Neutrophil (primary cell): ENCODE results near the gene ATP1A2.

Experiments used
- H3K27ac ChIP-seq: fragments of 200-600 bp; sonication (generic); 2 replicates; pipeline ENCODE4 v1.5.1; 2016; ENCODE audit warnings: mild to moderate bottlenecking, moderate library complexity
- H3K27me3 ChIP-seq: fragments of 200-600 bp; sonication (generic); 2 replicates; pipeline ENCODE4 v1.6.0; 2016; ENCODE audit warnings: mild to moderate bottlenecking
- H3K36me3 ChIP-seq: fragments of 200-600 bp; sonication (generic); 2 replicates; pipeline ENCODE4 v1.5.1; 2017
- H3K4me1 ChIP-seq, 2 experiments: fragments of 200-600 bp in 1 of 2; sonication (generic) in 1 of 2; 1 replicate in 1 of 2; 2 replicates in 1 of 2; pipeline versions ENCODE4 v1.5.1 to v1.6.1; 2013 to 2016; ENCODE audit warnings: low read depth in 1 of 2, low read length in 1 of 2, mild to moderate bottlenecking in 1 of 2, moderate library complexity in 1 of 2; ENCODE audit not compliant: control insufficient read depth in 1 of 2, insufficient read depth in 1 of 2
- H3K4me3 ChIP-seq, 2 experiments: fragments of 200-600 bp in 1 of 2; sonication (generic) in 1 of 2; 1 replicate in 1 of 2; 2 replicates in 1 of 2; pipeline ENCODE4 v1.5.1; 2013 to 2016; ENCODE audit warnings: low read depth in 1 of 2, low read length in 1 of 2, mild to moderate bottlenecking in 1 of 2, moderate library complexity in 1 of 2
- H3K9me3 ChIP-seq: fragments of 200-600 bp; sonication (generic); 2 replicates; pipeline ENCODE4 v1.5.1; 2016
- TF ChIP-seq, protein P1 (sequence below): fragments of 200-600 bp; sonication (generic); IDR thresholded peaks from 2 replicates; pipeline ENCODE4 v1.5.1; 2016; ENCODE audit warnings: antibody characterized with exemption

Gene ATP1A2

DNA sequence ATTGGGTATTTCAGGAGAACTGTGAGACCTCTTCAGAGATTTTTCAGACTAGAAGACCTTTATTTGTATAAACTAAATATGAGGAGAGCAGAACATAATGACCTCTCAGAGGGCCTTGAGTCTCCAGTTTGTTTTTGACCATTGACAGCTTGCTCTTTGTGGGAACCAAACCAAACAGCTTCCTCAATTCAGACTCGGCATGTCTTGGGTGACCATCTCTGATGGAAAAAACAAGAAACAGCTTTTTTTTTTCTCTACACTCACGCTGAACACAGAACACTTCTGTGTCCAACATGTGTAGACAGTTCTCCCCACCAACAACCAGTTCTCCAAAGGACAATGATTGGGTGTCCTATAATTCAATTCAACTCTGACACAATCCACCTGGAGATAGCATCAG, 47.4 kb downstream of the ATP1A2 start:
- Histone ChIP-seq H3K36me3 (no peaks in the 10 kb centered on the region), H3K4me1 (peaks cover 12 to 15% of the 10 kb centered on the region in 2 experiments), H3K9me3 (no peaks in the 10 kb centered on the region), H3K27me3 (peaks cover 20% of the 10 kb centered on the region), H3K4me3 (no peak overlapping the region), H3K27ac (no peak overlapping the region)
- TF ChIP-seq, protein P1, sequence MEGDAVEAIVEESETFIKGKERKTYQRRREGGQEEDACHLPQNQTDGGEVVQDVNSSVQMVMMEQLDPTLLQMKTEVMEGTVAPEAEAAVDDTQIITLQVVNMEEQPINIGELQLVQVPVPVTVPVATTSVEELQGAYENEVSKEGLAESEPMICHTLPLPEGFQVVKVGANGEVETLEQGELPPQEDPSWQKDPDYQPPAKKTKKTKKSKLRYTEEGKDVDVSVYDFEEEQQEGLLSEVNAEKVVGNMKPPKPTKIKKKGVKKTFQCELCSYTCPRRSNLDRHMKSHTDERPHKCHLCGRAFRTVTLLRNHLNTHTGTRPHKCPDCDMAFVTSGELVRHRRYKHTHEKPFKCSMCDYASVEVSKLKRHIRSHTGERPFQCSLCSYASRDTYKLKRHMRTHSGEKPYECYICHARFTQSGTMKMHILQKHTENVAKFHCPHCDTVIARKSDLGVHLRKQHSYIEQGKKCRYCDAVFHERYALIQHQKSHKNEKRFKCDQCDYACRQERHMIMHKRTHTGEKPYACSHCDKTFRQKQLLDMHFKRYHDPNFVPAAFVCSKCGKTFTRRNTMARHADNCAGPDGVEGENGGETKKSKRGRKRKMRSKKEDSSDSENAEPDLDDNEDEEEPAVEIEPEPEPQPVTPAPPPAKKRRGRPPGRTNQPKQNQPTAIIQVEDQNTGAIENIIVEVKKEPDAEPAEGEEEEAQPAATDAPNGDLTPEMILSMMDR, result no peak

DNA sequence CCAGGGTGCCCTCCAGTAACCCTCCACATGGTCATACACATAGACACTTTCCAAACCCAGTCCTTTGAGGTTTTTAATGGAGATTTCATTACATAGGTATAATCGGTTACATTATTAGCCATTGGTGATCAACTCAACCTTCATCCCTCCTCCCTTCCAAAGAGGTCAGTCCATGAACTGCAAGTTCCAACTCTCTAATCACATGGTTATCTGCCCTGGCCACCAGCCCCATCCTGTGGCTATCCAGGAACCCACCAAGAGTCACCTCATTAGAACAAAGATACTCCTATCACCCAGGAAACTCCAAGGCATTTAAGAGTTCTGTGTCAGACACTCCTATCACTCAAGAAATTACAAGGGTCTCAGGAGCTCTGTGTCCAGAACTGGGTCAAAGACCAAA, 48.1 kb downstream of the ATP1A2 start:
- Histone ChIP-seq H3K27me3 (peaks cover 22% of the 10 kb centered on the region), H3K9me3 (no peaks in the 10 kb centered on the region), H3K4me1 (peaks cover 12 to 16% of the 10 kb centered on the region in 2 experiments), H3K4me3 (no peak overlapping the region), H3K36me3 (no peaks in the 10 kb centered on the region), H3K27ac (no peak overlapping the region)
- TF ChIP-seq, protein P1, result no peak

DNA sequence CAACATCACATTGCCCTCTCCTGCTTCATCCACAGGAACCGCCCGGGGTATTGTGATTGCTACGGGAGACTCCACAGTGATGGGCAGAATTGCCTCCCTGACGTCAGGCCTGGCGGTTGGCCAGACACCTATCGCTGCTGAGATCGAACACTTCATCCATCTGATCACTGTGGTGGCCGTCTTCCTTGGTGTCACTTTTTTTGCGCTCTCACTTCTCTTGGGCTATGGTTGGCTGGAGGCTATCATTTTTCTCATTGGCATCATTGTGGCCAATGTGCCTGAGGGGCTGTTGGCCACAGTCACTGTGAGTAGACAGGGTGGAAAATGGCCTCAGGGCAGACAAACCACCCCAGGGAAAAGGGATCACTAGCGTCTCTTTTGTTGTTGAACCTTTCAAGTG, 48.6 kb downstream of the ATP1A2 start:
- TF ChIP-seq, protein P1, result no peak
- Histone ChIP-seq H3K36me3 (no peaks in the 10 kb centered on the region), H3K9me3 (no peaks in the 10 kb centered on the region), H3K27me3 (peaks cover 26% of the 10 kb centered on the region), H3K27ac (no peak overlapping the region), H3K4me3 (no peak overlapping the region), H3K4me1 (peaks cover 14 to 21% of the 10 kb centered on the region in 2 experiments)

DNA sequence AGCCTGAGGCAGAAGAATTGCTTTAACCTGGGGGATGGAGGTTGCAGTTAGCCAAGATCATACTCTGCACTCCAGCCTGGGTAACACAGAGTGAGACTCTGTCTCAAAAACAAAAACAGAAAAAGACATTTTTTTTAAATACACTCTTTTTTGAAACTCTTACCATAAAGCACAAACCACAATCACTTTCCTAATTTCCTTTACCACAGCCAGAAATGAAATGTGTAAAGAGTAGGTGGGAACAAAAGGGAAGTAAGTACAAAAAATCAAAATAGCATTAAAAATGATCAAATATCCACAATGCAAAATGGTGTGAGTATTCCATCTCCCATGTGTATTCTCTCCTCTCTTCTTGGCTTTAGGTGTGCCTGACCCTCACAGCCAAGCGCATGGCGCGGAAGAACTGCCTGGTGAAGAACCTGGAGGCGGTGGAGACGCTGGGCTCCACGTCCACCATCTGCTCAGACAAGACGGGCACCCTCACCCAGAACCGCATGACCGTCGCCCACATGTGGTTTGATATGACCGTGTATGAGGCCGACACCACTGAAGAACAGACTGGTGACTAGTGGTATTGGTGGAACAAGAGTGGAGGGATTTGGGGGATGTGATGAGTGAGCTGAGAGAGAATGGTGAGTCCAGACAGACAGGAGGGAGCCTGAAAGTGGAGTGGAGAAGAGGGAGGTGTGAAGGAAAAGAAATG, 50.8 kb downstream of the ATP1A2 start:
- H3K4me3 ChIP-seq, result no peak overlapping the region
- H3K27me3 ChIP-seq, result peaks cover 30% of the 10 kb centered on the region
- H3K36me3 ChIP-seq, result no peaks in the 10 kb centered on the region
- peaks cover 18 to 27% of the 10 kb centered on the region in 2 experiments for H3K4me1 ChIP-seq
- H3K27ac ChIP-seq, result no peak overlapping the region
- no peaks in the 10 kb centered on the region for H3K9me3 ChIP-seq
- TF ChIP-seq, protein P1, result no peak

DNA sequence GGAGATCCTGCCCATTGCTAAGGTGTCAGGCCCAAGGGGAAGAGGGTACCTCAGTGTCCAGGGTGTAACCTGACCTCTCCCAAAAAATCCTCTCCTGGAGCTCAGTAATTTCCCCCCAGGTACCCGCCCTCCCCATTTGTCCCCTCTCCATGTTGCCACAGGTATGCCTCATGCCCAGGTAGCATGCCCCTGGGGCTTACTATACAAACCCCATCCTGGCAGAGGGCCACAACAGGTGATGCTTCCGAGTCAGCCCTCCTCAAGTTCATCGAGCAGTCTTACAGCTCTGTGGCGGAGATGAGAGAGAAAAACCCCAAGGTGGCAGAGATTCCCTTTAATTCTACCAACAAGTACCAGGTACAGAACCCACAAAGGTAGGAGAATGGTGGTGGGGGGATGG, 51.5 kb downstream of the ATP1A2 start:
- no peaks in the 10 kb centered on the region for H3K36me3 ChIP-seq
- no peak overlapping the region for H3K4me3 ChIP-seq
- no peaks in the 10 kb centered on the region for H3K9me3 ChIP-seq
- TF ChIP-seq, protein P1, result no peak
- peaks cover 34% of the 10 kb centered on the region for H3K27me3 ChIP-seq
- H3K27ac ChIP-seq, result no peak overlapping the region
- peaks cover 18 to 27% of the 10 kb centered on the region in 2 experiments for H3K4me1 ChIP-seq
